GM12873 (cell line): ENCODE results near the gene KLHL40.

Experiments used
- TF ChIP-seq, protein P1 (sequence below): IDR thresholded peaks from 2 replicates; pipeline ENCODE4 v1.5.1; 2012; ENCODE audit warnings: low read depth, mild to moderate bottlenecking, moderate library complexity, low read length, control low read depth; ENCODE audit not compliant: insufficient read depth; ENCODE audit errors: missing control alignments

KLHL40 gene

DNA sequence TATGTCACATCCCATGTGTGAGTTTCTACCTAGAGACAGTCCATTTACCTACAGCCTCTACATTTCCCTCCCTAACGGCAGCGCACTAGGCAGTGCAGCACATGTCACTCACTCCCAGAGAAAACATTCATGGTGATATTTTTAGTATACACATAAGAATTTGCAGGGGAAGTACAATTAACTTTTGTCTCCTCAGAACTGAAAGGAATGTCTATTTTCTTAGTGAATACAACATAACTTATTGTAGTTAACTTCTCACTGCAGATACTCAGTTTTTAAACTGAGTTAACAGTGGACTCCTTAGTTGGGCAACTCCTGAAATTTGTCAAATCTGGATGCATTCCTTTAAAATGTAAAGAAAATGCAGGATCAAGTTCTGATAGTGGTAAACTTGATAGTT, 36.3 kb upstream of the KLHL40 start:
- TF ChIP-seq, protein P1, sequence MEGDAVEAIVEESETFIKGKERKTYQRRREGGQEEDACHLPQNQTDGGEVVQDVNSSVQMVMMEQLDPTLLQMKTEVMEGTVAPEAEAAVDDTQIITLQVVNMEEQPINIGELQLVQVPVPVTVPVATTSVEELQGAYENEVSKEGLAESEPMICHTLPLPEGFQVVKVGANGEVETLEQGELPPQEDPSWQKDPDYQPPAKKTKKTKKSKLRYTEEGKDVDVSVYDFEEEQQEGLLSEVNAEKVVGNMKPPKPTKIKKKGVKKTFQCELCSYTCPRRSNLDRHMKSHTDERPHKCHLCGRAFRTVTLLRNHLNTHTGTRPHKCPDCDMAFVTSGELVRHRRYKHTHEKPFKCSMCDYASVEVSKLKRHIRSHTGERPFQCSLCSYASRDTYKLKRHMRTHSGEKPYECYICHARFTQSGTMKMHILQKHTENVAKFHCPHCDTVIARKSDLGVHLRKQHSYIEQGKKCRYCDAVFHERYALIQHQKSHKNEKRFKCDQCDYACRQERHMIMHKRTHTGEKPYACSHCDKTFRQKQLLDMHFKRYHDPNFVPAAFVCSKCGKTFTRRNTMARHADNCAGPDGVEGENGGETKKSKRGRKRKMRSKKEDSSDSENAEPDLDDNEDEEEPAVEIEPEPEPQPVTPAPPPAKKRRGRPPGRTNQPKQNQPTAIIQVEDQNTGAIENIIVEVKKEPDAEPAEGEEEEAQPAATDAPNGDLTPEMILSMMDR = no peak

DNA sequence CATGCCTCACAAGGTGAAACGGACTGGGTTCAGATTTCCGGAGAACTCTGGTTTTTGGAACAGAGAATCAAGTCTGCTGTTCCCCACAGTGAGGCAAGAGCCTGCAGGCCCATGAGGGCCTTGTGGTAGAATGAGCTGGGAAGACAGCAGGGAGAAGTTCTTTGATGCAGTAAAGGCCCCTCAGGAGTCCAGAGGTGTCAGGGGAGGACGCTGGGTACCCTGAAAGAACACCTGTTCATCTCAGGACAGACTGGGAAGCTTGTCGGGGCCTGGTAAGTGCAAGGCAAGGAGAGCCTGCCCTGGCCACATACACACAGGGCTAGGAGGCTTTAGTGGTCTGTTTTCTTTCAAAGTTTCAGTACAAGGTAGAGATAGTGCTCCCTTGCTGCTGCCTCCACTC, 35.6 kb upstream of the KLHL40 start:
- TF ChIP-seq, protein P1 = no peak

- TF ChIP-seq, protein P1 = no peak
Observed at GRCh38 chr3:42651248-42652091, 33.9 kb upstream of the KLHL40 start.

DNA sequence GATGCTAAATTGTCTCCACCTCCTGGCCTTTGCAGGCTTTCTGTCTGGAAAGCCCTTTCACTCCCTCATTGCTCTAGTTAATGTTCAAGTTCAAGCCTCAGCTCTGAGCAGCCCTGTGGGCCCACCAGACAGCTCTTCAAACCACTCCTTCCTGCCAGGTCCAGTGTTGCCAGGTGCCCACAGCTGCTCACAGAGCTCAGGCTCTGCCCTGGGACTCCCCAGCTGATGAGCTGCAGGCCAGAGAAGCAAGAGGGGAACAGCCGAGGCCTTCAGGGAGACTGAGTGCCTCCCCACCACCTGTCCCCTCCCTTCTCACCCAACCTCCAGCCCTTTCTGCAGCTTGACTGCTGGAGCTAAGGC, 33.1 kb upstream of the KLHL40 start:
- TF ChIP-seq, protein P1 = no peak

GRCh38 chr3:42652611-42653302, 32.6 kb upstream of the KLHL40 start:
- TF ChIP-seq, protein P1 = no peak

DNA sequence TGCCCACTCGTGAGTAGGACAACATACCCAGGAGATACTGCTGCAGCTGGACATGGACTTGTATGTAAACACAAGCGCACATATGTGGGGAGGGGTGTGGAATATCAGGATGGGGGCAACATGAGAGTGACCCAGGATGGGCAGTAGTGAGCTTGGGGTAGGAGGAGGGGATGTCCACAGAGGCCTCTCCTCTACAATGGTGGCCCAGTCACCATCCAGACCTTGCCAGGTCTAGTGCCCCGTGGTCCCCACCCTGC, 32.1 kb upstream of the KLHL40 start:
- TF ChIP-seq, protein P1 = no peak

- TF ChIP-seq, protein P1 = no peak
Observed at GRCh38 chr3:42653560-42654330, 31.6 kb upstream of the KLHL40 start, which contains the start of gene ZBTB47. Gene ZBTB47 (plus strand): TSS chr3:42653697. CDS start chr3:42658356, 4,659 bp downstream.
